ENCODE results near the gene OPCML.

DNA sequence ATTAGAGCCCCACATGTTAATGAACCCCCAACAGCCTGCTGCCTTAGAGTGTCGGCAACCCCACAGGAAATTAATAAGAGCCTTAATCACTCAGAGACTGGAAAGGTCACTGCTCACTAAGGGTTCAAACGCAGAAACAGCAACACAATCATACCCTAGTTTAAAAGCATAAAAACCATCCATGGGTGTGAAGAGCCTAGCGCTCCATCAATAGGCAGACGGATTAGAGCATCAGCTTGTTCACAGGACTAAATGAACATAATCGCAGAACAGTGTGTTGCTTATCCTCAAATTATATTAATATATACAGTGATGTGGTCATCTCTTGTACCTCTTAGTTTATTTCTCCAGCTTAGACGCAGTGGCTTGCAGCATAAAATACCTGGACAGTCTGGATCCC is 720.7 kb downstream of the OPCML start:
- TF ChIP-seq POLR2AphosphoS5 (IDR thresholded peaks at IDR 0.05; ENCODE audit: low read depth, low read length), result no peak
- TF ChIP-seq POLR2A (IDR thresholded peaks at IDR 0.05; ENCODE audit: insufficient read depth in 1 of 2, low read depth in 2 of 2, low read length in 2 of 2), result no peak
- TF ChIP-seq RBAK (CRISPR knock-in tag; IDR thresholded peaks at IDR 0.05), result no peak
- no peak for TF ChIP-seq ZNF639 (CRISPR knock-in tag; conservative IDR thresholded peaks at IDR 0.05)

Data from HepG2 (cell line).